Endothelial cell of umbilical vein (primary cell): ENCODE results near the gene PDCD1. TPM values are rescaled to one million over a fixed set of nuclear protein-coding genes. Genes with fewer than 3 reads are reported as not detected.

Source experiments
- BruUV-seq: library from RNA; stranded (reverse); fragments of 400-500 nt; replicated peaks from 2 replicates; lab custom pipeline; 2021; lab: Mats Ljungman, UMichigan
- CTCF ChIA-PET: fragments of 300-600, 350-600 bp; sonication (Branson Sonifier 250); formaldehyde crosslinking; loops from one replicate; lab custom pipeline; 2021; ENCODE audit warnings: antibody characterized with exemption, inconsistent platforms; lab: Charles Lee
- POLR2A ChIA-PET: fragments of 300-600, 350-600 bp; sonication (Branson Sonifier 250); formaldehyde crosslinking; loops from one replicate; lab custom pipeline; 2021; ENCODE audit warnings: antibody characterized with exemption, inconsistent platforms; lab: Charles Lee
- DNase-seq: peaks from one replicate; pipeline ENCODE4 v3.0.0-alpha.2; 2011; ENCODE audit warnings: low read depth, low spot score
- FAIRE-seq: peaks from 2 replicates; lab custom pipeline; 2011; peaks lifted over from hg19 to GRCh38; lab: Jason Lieb, UNC
- H2AFZ ChIP-seq: 2 replicates; pipeline ENCODE4 v1.6.0; 2012; ENCODE audit warnings: low read depth, low read length, control low read depth, inconsistent platforms
- H3K27ac ChIP-seq: 2 replicates; pipeline ENCODE4 v1.5.1; 2011; ENCODE audit warnings: low read depth, mild to moderate bottlenecking, control low read depth, low read length, moderate library complexity; ENCODE audit not compliant: insufficient read depth
- H3K27me3 ChIP-seq, 2 experiments: 2 replicates each; pipeline versions ENCODE4 v1.6.0 to v1.6.1; 2011; ENCODE audit warnings: low read length in 2 of 2, mixed read lengths in 1 of 2; ENCODE audit not compliant: control insufficient read depth in 2 of 2, insufficient read depth in 2 of 2
- H3K36me3 ChIP-seq, 2 experiments: 2 replicates in 1 of 2; 3 replicates in 1 of 2; pipeline ENCODE4 v1.5.1; 2011; ENCODE audit warnings: low read length in 2 of 2, mild to moderate bottlenecking in 1 of 2, moderate library complexity in 1 of 2; ENCODE audit not compliant: control insufficient read depth in 2 of 2, insufficient read depth in 2 of 2; ENCODE audit errors: extremely low read depth in 1 of 2
- H3K4me1 ChIP-seq: 3 replicates; pipeline ENCODE4 v1.5.1; 2011; ENCODE audit warnings: mild to moderate bottlenecking, low read length; ENCODE audit not compliant: control insufficient read depth, insufficient read depth; ENCODE audit errors: extremely low read depth
- H3K4me2 ChIP-seq: 2 replicates; pipeline ENCODE4 v1.6.1; 2011; ENCODE audit warnings: low read length, control low read depth, mixed read lengths; ENCODE audit not compliant: insufficient read depth
- H3K4me3 ChIP-seq, 3 experiments: fragments of 200-600 bp in 1 of 3; sonication (generic), shearing (Covaris generic) in 1 of 3; replicated peaks in 1 of 3; 2 replicates each; pipeline ENCODE4 v1.5.1; 2011 to 2016; ENCODE audit warnings: control low read depth in 3 of 3, low read length in 3 of 3, mild to moderate bottlenecking in 2 of 3, inconsistent platforms in 1 of 3, low read depth in 1 of 3, moderate library complexity in 1 of 3; ENCODE audit not compliant: insufficient read depth in 1 of 3
- H3K79me2 ChIP-seq: 2 replicates; pipeline ENCODE4 v1.6.0; 2012; ENCODE audit warnings: low read length, inconsistent platforms; ENCODE audit not compliant: control insufficient read depth, insufficient read depth
- H3K9ac ChIP-seq: replicated peaks from 2 replicates; pipeline ENCODE3; 2011; ENCODE audit warnings: low read length, control low read depth; ENCODE audit not compliant: insufficient read depth; ENCODE audit errors: extremely low read depth
- H3K9me1 ChIP-seq: replicated peaks from 3 replicates; pipeline ENCODE4 v1.6.0; 2011; ENCODE audit warnings: mild to moderate bottlenecking, low read length; ENCODE audit not compliant: control insufficient read depth, insufficient read depth; ENCODE audit errors: extremely low read depth
- H3K9me3 ChIP-seq: replicated peaks from 2 replicates; pipeline ENCODE4 v1.5.1; 2012; ENCODE audit warnings: low read length, inconsistent platforms; ENCODE audit not compliant: control insufficient read depth, insufficient read depth
- H4K20me1 ChIP-seq: replicated peaks from 2 replicates; pipeline ENCODE3; 2011; ENCODE audit warnings: mild to moderate bottlenecking, low read length; ENCODE audit not compliant: control insufficient read depth, insufficient read depth; ENCODE audit errors: extremely low read depth
- EZH2 ChIP-seq: IDR thresholded peaks from 2 replicates; pipeline ENCODE4 v1.6.1; 2012; ENCODE audit warnings: borderline replicate concordance, low read depth, mild to moderate bottlenecking, moderate library complexity, low read length, inconsistent platforms; ENCODE audit not compliant: severe bottlenecking
- GATA2 ChIP-seq: IDR thresholded peaks from 2 replicates; pipeline ENCODE4 v1.7.0; 2011; ENCODE audit warnings: low read depth, mild to moderate bottlenecking, moderate library complexity, mixed read lengths, low read length; ENCODE audit not compliant: insufficient read length, insufficient read depth
- JUN ChIP-seq: IDR thresholded peaks from 2 replicates; pipeline ENCODE4 v1.6.1; 2011; ENCODE audit warnings: borderline replicate concordance, low read depth; ENCODE audit not compliant: insufficient read length, insufficient read depth
- MAX ChIP-seq: IDR thresholded peaks from 2 replicates; pipeline ENCODE4 v1.6.1; 2011; ENCODE audit not compliant: insufficient read depth, insufficient read length
- MYC ChIP-seq: IDR thresholded peaks from one replicate; pipeline ENCODE4 v1.6.1; 2011; ENCODE audit warnings: mild to moderate bottlenecking, low read depth, low read length
- POLR2A ChIP-seq: IDR thresholded peaks from 2 replicates; pipeline ENCODE4 v1.6.1; 2012; ENCODE audit warnings: low read depth, mild to moderate bottlenecking, control low read depth, low read length
- POLR2AphosphoS5 ChIP-seq: IDR thresholded peaks from 2 replicates; pipeline ENCODE4 v1.6.1; 2012; ENCODE audit warnings: low read depth, mild to moderate bottlenecking, control low read depth, low read length, moderate library complexity; ENCODE audit not compliant: insufficient read depth
- dilution Hi-C: fragments of 300-500 bp; cut with MboI; formaldehyde crosslinking; loops from one replicate; pipeline ENCODE4 v1.15.0; 2019; ENCODE audit warnings: low sequenced_read_pairs; ENCODE audit not compliant: extremely low pct_ligation_motif_present
- intact Hi-C: fragments of 100-400 bp; cut with micrococcal nuclease; formaldehyde crosslinking; loops from one replicate; pipeline ENCODE4 v1.10.0; 2022
- polyA plus RNA-seq, 4 experiments: library from polyadenylated mRNA; depleted of rRNA in 3 of 4; stranded (reverse) in 3 of 4; unstranded in 1 of 4; fragments of >200 nt; gene quantifications; 2 replicates each; pipeline versions ENCODE4 v1.2.1 to v1.2.3, GENCODE V29; 2011 to 2012; ENCODE audit warnings: missing spikeins in 1 of 4
- total RNA-seq: library from RNA; stranded (reverse); gene quantifications from 2 replicates; pipeline ENCODE4 v1.2.3, GENCODE V29; 2021
- TF ChIP-seq, protein P1 (sequence below), 2 donors: IDR thresholded peaks; 1 replicate in 1 of 2; 2 replicates in 1 of 2; pipeline ENCODE4 v1.5.1; 2011; ENCODE audit warnings: low read length in 2 of 2, mild to moderate bottlenecking in 2 of 2, moderate library complexity in 2 of 2, control low read depth in 1 of 2, inconsistent platforms in 1 of 2, low read depth in 1 of 2; ENCODE audit not compliant: insufficient read depth in 1 of 2; ENCODE audit errors: extremely low read depth in 1 of 2

Gene PDCD1
- total and polyA plus RNA-seq, 2 donors (not counting 3 experiments of a cell fraction or from before 2014, with no cell fraction given), result not detected

DNA sequence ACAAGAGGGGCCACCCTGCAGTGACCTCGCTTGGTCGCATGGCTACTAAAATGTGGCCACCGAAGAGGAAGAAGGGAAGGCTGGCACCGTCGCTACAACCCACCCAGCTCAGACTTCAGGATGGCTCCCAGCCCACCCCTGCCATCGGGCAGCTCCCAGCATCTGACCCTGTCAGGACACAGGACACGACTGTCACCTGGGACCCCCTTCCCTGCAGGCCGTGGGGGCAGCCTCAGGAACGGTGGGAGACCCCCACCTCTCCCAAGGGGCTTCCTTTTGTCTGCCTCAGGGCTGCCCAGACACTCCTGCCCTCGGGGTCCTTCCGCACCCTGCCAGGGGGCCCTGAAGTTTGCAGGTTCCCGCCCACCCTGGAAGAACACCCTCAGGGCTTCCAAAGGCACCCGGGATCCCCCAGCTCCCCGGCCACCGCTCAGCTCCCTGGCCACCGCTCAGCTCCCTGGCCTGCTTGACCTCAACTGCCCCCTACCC lies 18.5 kb upstream of the PDCD1 start:
- TF ChIP-seq MAX (no peak), GATA2 (no peak), JUN (no peak)
- Histone ChIP-seq H4K20me1 (no peaks in the 10 kb centered on the region), H3K4me3 (no peak overlapping the region), H3K79me2 (no peaks in the 10 kb centered on the region), H3K27me3 (no peaks in the 10 kb centered on the region), H3K9me3 (no peaks in the 10 kb centered on the region), H3K9ac (no peak overlapping the region), H2AFZ (no peak overlapping the region), H3K36me3 (no peaks in the 10 kb centered on the region), H3K4me1 (peaks cover 3% of the 10 kb centered on the region), H3K9me1 (no peaks in the 10 kb centered on the region), H3K4me2 (no peak overlapping the region), H3K27ac (no peak overlapping the region)
- POLR2A ChIA-PET, result no interaction called here
- no peak for DNase-seq
- dilution Hi-C loops, result no loop called here
- BruUV-seq, result no TSS peak
- intact Hi-C loops, result loop anchor here (10.0 kb wide), 1 partner anchor 372 kb away; the partner anchor contains the start of gene STK25
- CTCF ChIA-PET, result interaction anchor here (1.1 kb wide), 1 partner anchor 9 kb away, joined by 3 read pairs; no protein-coding TSS in a partner anchor
- FAIRE-seq, result no peak

DNA sequence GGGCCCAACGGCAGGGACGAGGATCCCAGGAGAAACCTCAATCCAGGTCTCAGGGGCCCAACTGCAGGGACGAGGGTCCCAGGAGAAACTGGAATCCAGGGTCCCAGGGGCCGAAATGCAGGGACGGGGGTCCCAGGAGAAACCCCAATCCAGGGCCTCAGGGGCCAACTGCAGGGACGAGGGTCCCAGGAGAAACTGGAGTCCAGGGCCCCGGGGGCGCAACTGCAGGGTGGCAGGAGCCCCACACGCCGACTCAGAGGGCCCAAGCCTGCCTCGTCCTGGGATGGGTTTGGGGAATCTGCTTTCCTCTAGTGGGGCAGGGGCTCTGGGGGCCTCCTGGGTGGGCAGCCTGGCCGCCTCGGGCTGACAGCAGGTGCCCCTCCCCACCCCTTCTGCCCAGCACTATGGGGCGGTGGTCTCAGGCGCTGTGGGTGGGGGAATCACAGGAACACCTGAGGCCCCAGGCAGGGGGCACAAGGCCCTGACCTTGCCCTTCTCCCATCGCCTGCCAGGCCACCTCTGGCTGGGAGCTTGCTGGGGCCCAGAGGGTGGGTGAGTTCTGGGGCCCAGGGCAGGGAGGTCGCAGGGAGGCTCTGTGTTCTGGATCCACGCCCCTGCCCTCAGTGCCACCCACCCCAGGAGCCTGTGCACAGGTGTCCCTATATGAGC lies 18.0 kb upstream of the PDCD1 start:
- Histone ChIP-seq H3K9ac (no peak overlapping the region), H2AFZ (no peak overlapping the region), H4K20me1 (no peaks in the 10 kb centered on the region), H3K4me2 (no peak overlapping the region), H3K27me3 (no peaks in the 10 kb centered on the region), H3K9me3 (no peaks in the 10 kb centered on the region), H3K9me1 (no peaks in the 10 kb centered on the region), H3K36me3 (no peaks in the 10 kb centered on the region), H3K4me3 (no peak overlapping the region), H3K79me2 (no peaks in the 10 kb centered on the region), H3K4me1 (peaks cover 3% of the 10 kb centered on the region), H3K27ac (no peak overlapping the region)
- DNase-seq, result no peak
- FAIRE-seq, result no peak
- intact Hi-C loops, result loop anchor here (10.0 kb wide), 1 partner anchor 372 kb away; the partner anchor contains the start of gene STK25
- CTCF ChIA-PET, result interaction anchor here (1.1 to 1.4 kb wide), 2 partner anchors 8 to 143 kb away, joined by 3 read pairs; partner anchors contain the start of gene D2HGDH
- dilution Hi-C loops, result no loop called here
- TF ChIP-seq MYC, result no peak
- no peak for TF ChIP-seq EZH2
- no peak for TF ChIP-seq MAX
- no peak for TF ChIP-seq POLR2A
- TF ChIP-seq GATA2, result no peak
- TF ChIP-seq, protein P1, sequence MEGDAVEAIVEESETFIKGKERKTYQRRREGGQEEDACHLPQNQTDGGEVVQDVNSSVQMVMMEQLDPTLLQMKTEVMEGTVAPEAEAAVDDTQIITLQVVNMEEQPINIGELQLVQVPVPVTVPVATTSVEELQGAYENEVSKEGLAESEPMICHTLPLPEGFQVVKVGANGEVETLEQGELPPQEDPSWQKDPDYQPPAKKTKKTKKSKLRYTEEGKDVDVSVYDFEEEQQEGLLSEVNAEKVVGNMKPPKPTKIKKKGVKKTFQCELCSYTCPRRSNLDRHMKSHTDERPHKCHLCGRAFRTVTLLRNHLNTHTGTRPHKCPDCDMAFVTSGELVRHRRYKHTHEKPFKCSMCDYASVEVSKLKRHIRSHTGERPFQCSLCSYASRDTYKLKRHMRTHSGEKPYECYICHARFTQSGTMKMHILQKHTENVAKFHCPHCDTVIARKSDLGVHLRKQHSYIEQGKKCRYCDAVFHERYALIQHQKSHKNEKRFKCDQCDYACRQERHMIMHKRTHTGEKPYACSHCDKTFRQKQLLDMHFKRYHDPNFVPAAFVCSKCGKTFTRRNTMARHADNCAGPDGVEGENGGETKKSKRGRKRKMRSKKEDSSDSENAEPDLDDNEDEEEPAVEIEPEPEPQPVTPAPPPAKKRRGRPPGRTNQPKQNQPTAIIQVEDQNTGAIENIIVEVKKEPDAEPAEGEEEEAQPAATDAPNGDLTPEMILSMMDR (IDR thresholded peaks at IDR 0.05; ENCODE audit: extremely low read depth in 1 of 2, insufficient read depth in 1 of 2, low read depth in 1 of 2, low read length in 2 of 2), result no peak
- TF ChIP-seq POLR2AphosphoS5, result no peak
- TF ChIP-seq JUN, result no peak
- no TSS peak for BruUV-seq
- POLR2A ChIA-PET, result no interaction called here
